NB4 (cell line): Measurements from ENCODE around the gene TCF4.

ENCODE experiments used
- MYC ChIP-seq: IDR thresholded peaks from 2 replicates; pipeline ENCODE4 v1.6.1; 2011; ENCODE audit warnings: low read depth, low read length
- POLR2A ChIP-seq: IDR thresholded peaks from 2 replicates; pipeline ENCODE4 v1.6.1; 2011; ENCODE audit warnings: mild to moderate bottlenecking; ENCODE audit not compliant: insufficient read length; ENCODE audit errors: extremely low read depth
- TF ChIP-seq, protein P1 (sequence below): IDR thresholded peaks from one replicate; pipeline ENCODE4 v1.5.1; 2012; ENCODE audit warnings: low read depth, low read length

DNA sequence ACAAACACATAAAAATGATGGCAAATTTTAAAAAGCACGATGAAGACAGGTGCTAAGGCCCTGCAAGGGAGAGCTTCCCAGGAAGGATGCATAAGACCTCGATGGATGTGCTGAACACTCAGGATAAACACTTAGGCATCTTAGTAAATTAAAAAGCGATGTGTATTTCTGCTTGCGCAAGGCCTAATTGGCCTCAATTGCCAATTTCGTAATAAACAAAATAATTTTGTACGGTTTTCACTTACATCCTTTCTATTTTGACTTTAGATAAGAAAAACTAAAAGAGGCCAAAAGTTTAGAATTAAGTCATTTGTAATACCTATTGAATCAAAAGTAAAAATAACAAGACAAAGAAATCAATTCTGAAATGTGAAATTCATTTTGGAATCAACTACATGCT lies 189.1 kb downstream of the TCF4 start:
- no peak for TF ChIP-seq POLR2A
- TF ChIP-seq, protein P1, sequence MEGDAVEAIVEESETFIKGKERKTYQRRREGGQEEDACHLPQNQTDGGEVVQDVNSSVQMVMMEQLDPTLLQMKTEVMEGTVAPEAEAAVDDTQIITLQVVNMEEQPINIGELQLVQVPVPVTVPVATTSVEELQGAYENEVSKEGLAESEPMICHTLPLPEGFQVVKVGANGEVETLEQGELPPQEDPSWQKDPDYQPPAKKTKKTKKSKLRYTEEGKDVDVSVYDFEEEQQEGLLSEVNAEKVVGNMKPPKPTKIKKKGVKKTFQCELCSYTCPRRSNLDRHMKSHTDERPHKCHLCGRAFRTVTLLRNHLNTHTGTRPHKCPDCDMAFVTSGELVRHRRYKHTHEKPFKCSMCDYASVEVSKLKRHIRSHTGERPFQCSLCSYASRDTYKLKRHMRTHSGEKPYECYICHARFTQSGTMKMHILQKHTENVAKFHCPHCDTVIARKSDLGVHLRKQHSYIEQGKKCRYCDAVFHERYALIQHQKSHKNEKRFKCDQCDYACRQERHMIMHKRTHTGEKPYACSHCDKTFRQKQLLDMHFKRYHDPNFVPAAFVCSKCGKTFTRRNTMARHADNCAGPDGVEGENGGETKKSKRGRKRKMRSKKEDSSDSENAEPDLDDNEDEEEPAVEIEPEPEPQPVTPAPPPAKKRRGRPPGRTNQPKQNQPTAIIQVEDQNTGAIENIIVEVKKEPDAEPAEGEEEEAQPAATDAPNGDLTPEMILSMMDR: no peak
- TF ChIP-seq MYC: no peak
